Suprapubic skin (tissue), 4 donors: ENCODE results near the gene ZNF880. TPM values are rescaled to one million over a fixed set of nuclear protein-coding genes. Genes with fewer than 3 reads are reported as not detected.
A peak's percentile ranks its signal among the peaks of the same experiment; 100 is the strongest.

Experiments used
- DNase-seq, 2 donors: peaks; one replicate each; pipeline ENCODE4 v3.0.0-alpha.2; 2019; ENCODE audit warnings: low spot score in 2 of 2
- H3K27ac ChIP-seq: fragments of 200-600 bp; sonication (generic); one replicate; pipeline ENCODE4 v1.5.1; 2019
- H3K27me3 ChIP-seq: fragments of 200-600 bp; sonication (generic); one replicate; pipeline ENCODE4 v1.5.1; 2019
- H3K36me3 ChIP-seq: fragments of 200-600 bp; sonication (generic); one replicate; pipeline ENCODE4 v1.5.1; 2019
- H3K4me1 ChIP-seq: fragments of 200-600 bp; sonication (generic); one replicate; pipeline ENCODE4 v1.5.1; 2019
- H3K4me3 ChIP-seq: fragments of 200-600 bp; sonication (generic); one replicate; pipeline ENCODE4 v1.5.1; 2019; ENCODE audit warnings: mild to moderate bottlenecking
- H3K9me3 ChIP-seq: fragments of 200-600 bp; sonication (generic); one replicate; pipeline ENCODE4 v1.5.1; 2019
- CTCF ChIP-seq, 2 donors: fragments of 200-600 bp in 1 of 2; fragments of 450-650 bp in 1 of 2; sonication (generic) in 1 of 2; IDR thresholded peaks; one replicate each; pipeline ENCODE4 v1.5.1; 2016 to 2019; ENCODE audit warnings: antibody characterized with exemption in 2 of 2, mild to moderate bottlenecking in 1 of 2, moderate library complexity in 1 of 2
- EP300 ChIP-seq: sonication (generic); formaldehyde crosslinking; IDR thresholded peaks from one replicate; pipeline ENCODE4 v1.6.1; 2017; ENCODE audit warnings: antibody characterized with exemption
- POLR2A ChIP-seq, 2 donors: fragments of 450-650 bp; IDR thresholded peaks; one replicate each; pipeline ENCODE4 v1.6.1; 2017; ENCODE audit warnings: antibody characterized with exemption in 2 of 2, mild to moderate bottlenecking in 2 of 2, moderate library complexity in 2 of 2
- POLR2AphosphoS5 ChIP-seq, 3 donors: sonication (generic); formaldehyde crosslinking; IDR thresholded peaks; one replicate each; pipeline ENCODE4 v1.6.1; 2017; ENCODE audit warnings: antibody characterized with exemption in 3 of 3
- WGBS: methylation state at CpG from one replicate; pipeline ENCODE4 v1.1.5; 2018; 5-methylcytosine and 5-hydroxymethylcytosine counted together
- total RNA-seq, 4 donors: library from RNA; depleted of rRNA; stranded (reverse); fragments of >200 nt; gene quantifications; one replicate each; pipeline ENCODE4 v1.1.0, GENCODE V29; 2016

Gene ZNF880
- total RNA-seq, 4 donors from 2014 or later: 12.1 to 30.5 (median 17.5) TPM

DNA sequence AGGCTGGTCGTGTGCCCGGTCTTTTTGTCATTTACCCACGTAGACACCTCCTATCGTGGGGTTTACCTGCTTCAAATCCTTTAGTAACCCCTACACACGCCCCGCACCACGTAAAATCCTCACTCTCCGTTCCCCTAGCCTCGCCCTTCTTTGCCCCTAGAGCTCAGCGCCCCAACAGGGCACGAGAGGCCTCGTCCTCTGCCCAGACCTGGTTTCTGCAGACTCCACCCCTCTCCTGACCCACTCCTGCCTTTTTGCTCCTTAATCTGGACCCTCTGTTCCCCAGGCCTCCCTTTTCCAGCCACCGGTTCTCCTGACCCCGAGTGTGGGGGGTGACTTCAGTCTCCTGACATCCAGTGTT, 28.3 kb downstream of the ZNF880 start:
- TF ChIP-seq POLR2AphosphoS5 (IDR thresholded peaks at IDR 0.05) (no peak), CTCF (IDR thresholded peaks at IDR 0.05) (no peak), EP300 (no peak), POLR2A (IDR thresholded peaks at IDR 0.05) (no peak)
- peaks cover 19% of the 10 kb centered on the region for H3K4me1 ChIP-seq
- H3K27me3 ChIP-seq: no peaks in the 10 kb centered on the region
- H3K36me3 ChIP-seq: peaks cover 55% of the 10 kb centered on the region
- H3K27ac ChIP-seq: peak overlapping the region; percentile 78
- DNase-seq: peak in 1 of 2 donors; percentile 59
- peaks cover 9% of the 10 kb centered on the region for H3K9me3 ChIP-seq
- H3K4me3 ChIP-seq: peak overlapping the region; percentile 74
- WGBS: 3% methylated on average over 14 of the region's 14 CpGs

- Histone ChIP-seq H3K9me3 (peaks cover 59% of the 10 kb centered on the region), H3K4me3 (no peak overlapping the region), H3K27ac (no peak overlapping the region), H3K4me1 (no peaks in the 10 kb centered on the region), H3K36me3 (peaks cover 94% of the 10 kb centered on the region), H3K27me3 (no peaks in the 10 kb centered on the region)
- DNase-seq: no peak
- TF ChIP-seq POLR2A (IDR thresholded peaks at IDR 0.05): no peak
- WGBS: 97% methylated on average over 6 of the region's 6 CpGs
These were observed 40.6 kb downstream of the ZNF880 start for GRCh38 chr19:52410276-52410675.

DNA sequence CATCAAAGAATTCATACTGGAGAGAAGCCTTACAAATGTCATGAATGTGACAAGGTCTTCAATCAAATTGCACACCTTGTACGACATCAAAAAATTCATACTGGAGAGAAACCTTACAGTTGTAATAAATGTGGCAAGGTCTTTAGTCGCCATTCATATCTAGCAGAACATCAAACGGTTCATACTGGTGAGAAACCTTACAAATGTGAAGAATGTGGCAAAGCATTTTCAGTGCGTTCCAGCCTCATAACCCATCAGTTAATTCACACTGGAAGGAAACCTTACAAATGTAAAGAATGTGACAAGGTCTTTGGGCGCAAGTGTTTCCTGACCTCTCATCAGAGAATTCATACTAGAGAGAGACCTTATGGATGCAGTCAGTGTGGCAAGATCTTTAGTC, 46.0 kb downstream of the ZNF880 start:
- TF ChIP-seq EP300: no peak
- no peak for TF ChIP-seq POLR2AphosphoS5 (IDR thresholded peaks at IDR 0.05)
- TF ChIP-seq CTCF (IDR thresholded peaks at IDR 0.05): no peak
- TF ChIP-seq POLR2A (IDR thresholded peaks at IDR 0.05): no peak
- Histone ChIP-seq H3K9me3 (peaks cover 79% of the 10 kb centered on the region), H3K36me3 (peaks cover 39% of the 10 kb centered on the region)

DNA sequence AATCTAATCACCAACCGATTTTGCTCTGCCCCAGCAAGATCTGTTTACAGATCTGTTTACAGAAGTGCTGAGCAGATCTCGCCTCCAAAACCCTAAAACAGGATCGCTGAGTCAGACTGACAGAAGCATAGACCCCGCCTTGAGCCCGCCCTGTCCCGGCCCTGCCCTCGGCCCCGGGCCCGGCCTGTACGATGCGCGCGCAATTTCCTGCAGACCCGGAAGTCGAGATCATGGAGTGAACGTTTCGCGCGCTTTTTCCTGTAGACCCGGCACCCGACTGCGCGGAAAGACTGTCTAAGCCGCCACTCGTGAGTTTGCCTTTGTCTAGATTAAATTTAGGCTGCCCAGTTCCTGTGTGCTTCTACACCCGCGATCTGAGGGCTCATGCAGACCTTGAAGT, 59.2 kb downstream of the ZNF880 start, which contains the start of gene ZNF534:
TSS of gene ZNF534 (plus strand) at position 212 of the 400 bp plus-strand sequence. CDS start 2,327 bp downstream, outside the sequence.
- Histone ChIP-seq H3K9me3 (peaks cover 49% of the 10 kb centered on the region), H3K4me1 (no peaks in the 10 kb centered on the region), H3K36me3 (no peaks in the 10 kb centered on the region), H3K27me3 (no peaks in the 10 kb centered on the region), H3K27ac (no peak within 1 kb of the TSS), H3K4me3 (no peak within 1 kb of the TSS)
- no peak for TF ChIP-seq POLR2A (IDR thresholded peaks at IDR 0.05)
- TF ChIP-seq EP300: no peak
- TF ChIP-seq POLR2AphosphoS5 (IDR thresholded peaks at IDR 0.05): no peak
- no peak for TF ChIP-seq CTCF (IDR thresholded peaks at IDR 0.05)
- no peak for DNase-seq
- 81% methylated on average over 27 of the region's 27 CpGs for WGBS

More for the DNA sequence above, 46.0 kb downstream of the ZNF880 start:
- no peak overlapping the region for H3K27ac ChIP-seq
- H3K4me1 ChIP-seq: no peaks in the 10 kb centered on the region
- WGBS: 93% methylated on average over 5 of the region's 5 CpGs
- DNase-seq: no peak
- H3K4me3 ChIP-seq: no peak overlapping the region
- no peaks in the 10 kb centered on the region for H3K27me3 ChIP-seq

Other genes with a start within 250 kb of the ZNF880 start
- 10 to 100 TPM in 1 of 4 donors, 1 to 10 TPM in 3; 5.1 to 12.2 (median 6.6) TPM for gene ZNF616, start 230.0 kb upstream of the ZNF880 start, total RNA-seq
- 10 to 100 TPM in 3 of 4 donors, 1 to 10 TPM in 1; 7.3 to 25.7 (median 15.9) TPM for gene ZNF836, start 198.3 kb upstream of the ZNF880 start, total RNA-seq
- 100 to 1,000 TPM; 206 to 285 (median 217) TPM for gene PPP2R1A, start 179.9 kb upstream of the ZNF880 start, total RNA-seq
- gene ZNF766, start 100.3 kb upstream of the ZNF880 start, total RNA-seq: 10 to 100 TPM in 2 of 4 donors, 1 to 10 TPM in 2; 8.0 to 17.1 (median 12.3) TPM
- gene ZNF480, start 72.8 kb upstream of the ZNF880 start, total RNA-seq: 10 to 100 TPM in 1 of 4 donors, 1 to 10 TPM in 3; 4.3 to 11.4 (median 7.2) TPM
- 1 to 10 TPM; 1.0 to 5.3 (median 1.2) TPM for gene ZNF610, start 33.7 kb upstream of the ZNF880 start, total RNA-seq
- gene ZNF528, start 27.9 kb downstream of the ZNF880 start, total RNA-seq: 10 to 100 TPM in 3 of 4 donors, 1 to 10 TPM in 1; 8.0 to 41.9 (median 12.3) TPM
- gene ZNF534, start 59.2 kb downstream of the ZNF880 start, total RNA-seq: under 1 TPM in 1 of 4 donors, not detected in 3; 0.30 TPM
- 1 to 10 TPM in 1 of 4 donors, under 1 TPM in 3; 0.38 to 1.0 (median 0.64) TPM for gene ZNF578, start 83.6 kb downstream of the ZNF880 start, total RNA-seq
- gene ZNF808, start 157.7 kb downstream of the ZNF880 start, total RNA-seq: 10 to 100 TPM; 15.4 to 33.8 (median 18.4) TPM
- 10 to 100 TPM; 11.7 to 16.2 (median 12.6) TPM for gene ZNF701, start 200.4 kb downstream of the ZNF880 start, total RNA-seq